MG63 (cell line): ENCODE data around the gene PRSS57. TPM values are rescaled to one million over a fixed set of nuclear protein-coding genes. Genes with fewer than 3 reads are reported as not detected.
A peak's percentile ranks its signal among the peaks of the same experiment; 100 is the strongest.
"Not testable (repeated sequence)": the region's sequence is repeated elsewhere in the genome, so short reads cannot be mapped to it uniquely, and the experiment has no call there.

Source experiments
- DNase-seq: peaks from one replicate; pipeline ENCODE4 v3.0.0-alpha.2; 2020
- H3K27me3 ChIP-seq: fragments of 250-450 bp; sonication (Bioruptor Pico); 2 replicates; pipeline ENCODE4 v1.5.1; 2020; ENCODE audit warnings: mild to moderate bottlenecking, moderate library complexity
- H3K36me3 ChIP-seq: fragments of 250-450 bp; sonication (Bioruptor Pico); 2 replicates; pipeline ENCODE4 v1.5.1; 2020; ENCODE audit warnings: mild to moderate bottlenecking, moderate library complexity
- H3K4me3 ChIP-seq: fragments of 250-450 bp; sonication (Bioruptor Pico); 2 replicates; pipeline ENCODE4 v1.5.1; 2020; ENCODE audit warnings: mild to moderate bottlenecking, moderate library complexity
- H3K9me3 ChIP-seq: fragments of 250-450 bp; sonication (Bioruptor Pico); 2 replicates; pipeline ENCODE4 v1.5.1; 2020; ENCODE audit warnings: mild to moderate bottlenecking, moderate library complexity
- total RNA-seq: library from RNA; depleted of rRNA; stranded (reverse); fragments of >200 nt; shearing (Covaris generic); gene quantifications from 2 replicates; pipeline ENCODE4 v1.2.3, GENCODE V29; 2014; ENCODE audit warnings: low replicate concordance; rRNA removed

PRSS57 gene
- not detected in 2 replicates for total RNA-seq

GRCh38 chr19:695352-695949, at the start of gene PRSS57:
PRSS57 (minus strand) TSS chr19:695452; CDS start chr19:695430, 22 bp downstream.
- DNase-seq: no peak
- Histone ChIP-seq H3K9me3 (no peaks in the 10 kb centered on the region), H3K4me3 (no peak within 1 kb of the TSS), H3K36me3 (no peaks in the 10 kb centered on the region), H3K27me3 (no peaks in the 10 kb centered on the region)

- Histone ChIP-seq H3K27me3 (no peaks in the 10 kb centered on the region), H3K4me3 (no peak overlapping the region), H3K9me3 (no peaks in the 10 kb centered on the region), H3K36me3 (no peaks in the 10 kb centered on the region)
- no peak for DNase-seq
Measured at GRCh38 chr19:743168-743687, 48.0 kb upstream of the PRSS57 start.

GRCh38 chr19:742540-743075, 47.4 kb upstream of the PRSS57 start:
- no peak overlapping the region for H3K4me3 ChIP-seq
- H3K27me3 ChIP-seq: no peaks in the 10 kb centered on the region
- H3K9me3 ChIP-seq: no peaks in the 10 kb centered on the region
- no peaks in the 10 kb centered on the region for H3K36me3 ChIP-seq
- DNase-seq: no peak

GRCh38 chr19:741506-742131, 46.4 kb upstream of the PRSS57 start:
- no peaks in the 10 kb centered on the region for H3K9me3 ChIP-seq
- no peak overlapping the region for H3K4me3 ChIP-seq
- DNase-seq: no peak
- H3K27me3 ChIP-seq: no peaks in the 10 kb centered on the region
- no peaks in the 10 kb centered on the region for H3K36me3 ChIP-seq

GRCh38 chr19:740816-741505, 45.7 kb upstream of the PRSS57 start:
- H3K9me3 ChIP-seq, H3K4me3 ChIP-seq, H3K36me3 ChIP-seq, H3K27me3 ChIP-seq, DNase-seq: not testable (repeated sequence)

- Histone ChIP-seq H3K27me3 (no peaks in the 10 kb centered on the region), H3K9me3 (no peaks in the 10 kb centered on the region), H3K4me3 (no peak overlapping the region), H3K36me3 (no peaks in the 10 kb centered on the region)
- no peak for DNase-seq
Measured at GRCh38 chr19:739998-740715, 44.9 kb upstream of the PRSS57 start.

GRCh38 chr19:738509-739128, 43.4 kb upstream of the PRSS57 start:
- DNase-seq: no peak
- Histone ChIP-seq H3K36me3 (no peaks in the 10 kb centered on the region), H3K9me3 (no peaks in the 10 kb centered on the region), H3K27me3 (no peaks in the 10 kb centered on the region), H3K4me3 (no peak overlapping the region)

GRCh38 chr19:737591-738093, 42.4 kb upstream of the PRSS57 start:
- DNase-seq: peak; percentile 24
- Histone ChIP-seq H3K9me3 (no peaks in the 10 kb centered on the region), H3K27me3 (no peaks in the 10 kb centered on the region), H3K4me3 (no peak overlapping the region), H3K36me3 (no peaks in the 10 kb centered on the region)

- Histone ChIP-seq H3K9me3 (no peaks in the 10 kb centered on the region), H3K36me3 (no peaks in the 10 kb centered on the region), H3K27me3 (no peaks in the 10 kb centered on the region), H3K4me3 (no peak overlapping the region)
- DNase-seq: no peak
Measured at GRCh38 chr19:736125-736524, 40.9 kb upstream of the PRSS57 start.

GRCh38 chr19:734716-735115, 39.5 kb upstream of the PRSS57 start:
- no peak for DNase-seq
- Histone ChIP-seq H3K4me3 (no peak overlapping the region), H3K36me3 (no peaks in the 10 kb centered on the region), H3K9me3 (no peaks in the 10 kb centered on the region), H3K27me3 (no peaks in the 10 kb centered on the region)

- H3K27me3 ChIP-seq: no peaks in the 10 kb centered on the region
- H3K36me3 ChIP-seq: no peaks in the 10 kb centered on the region
- H3K4me3 ChIP-seq: no peak overlapping the region
- H3K9me3 ChIP-seq: no peaks in the 10 kb centered on the region
- DNase-seq: no peak
Measured at GRCh38 chr19:732148-733069, 37.2 kb upstream of the PRSS57 start.

- no peak for DNase-seq
- H3K9me3 ChIP-seq: no peaks in the 10 kb centered on the region
- no peaks in the 10 kb centered on the region for H3K27me3 ChIP-seq
- H3K36me3 ChIP-seq: no peaks in the 10 kb centered on the region
- H3K4me3 ChIP-seq: no peak overlapping the region
Measured at GRCh38 chr19:731000-731399, 35.7 kb upstream of the PRSS57 start.

GRCh38 chr19:729965-730668, 34.9 kb upstream of the PRSS57 start:
- Histone ChIP-seq H3K9me3 (no peaks in the 10 kb centered on the region), H3K27me3 (no peaks in the 10 kb centered on the region), H3K4me3 (no peak overlapping the region), H3K36me3 (no peaks in the 10 kb centered on the region)
- DNase-seq: no peak

- DNase-seq, H3K27me3 ChIP-seq, H3K9me3 ChIP-seq, H3K4me3 ChIP-seq, H3K36me3 ChIP-seq: not testable (repeated sequence)
Measured at GRCh38 chr19:729564-729963, 34.3 kb upstream of the PRSS57 start.

- DNase-seq: no peak
- no peaks in the 10 kb centered on the region for H3K9me3 ChIP-seq
- H3K27me3 ChIP-seq: no peaks in the 10 kb centered on the region
- no peaks in the 10 kb centered on the region for H3K36me3 ChIP-seq
- no peak overlapping the region for H3K4me3 ChIP-seq
Measured at GRCh38 chr19:728011-728410, 32.8 kb upstream of the PRSS57 start.
